ENCODE measurements around the gene LCE7A. TPM values are rescaled to one million over a fixed set of nuclear protein-coding genes. Genes with fewer than 3 reads are reported as not detected.

The LCE7A gene
- polyA plus RNA-seq, 1 donor (not counting 4 experiments of a cell fraction or from before 2014, with no cell fraction given): not detected

GRCh38 chr1:152871731-152872126 is 11.9 kb downstream of the LCE7A start:
- H3K27ac ChIP-seq (ENCODE audit: control insufficient read depth, insufficient read depth, low read length): no peak overlapping the region
- dilution Hi-C loops (cut with MboI; ENCODE audit: extremely low pct_ligation_motif_present, low sequenced_read_pairs): no loop called here
- no peaks in the 10 kb centered on the region for H4K20me1 ChIP-seq (ENCODE audit: control insufficient read depth, extremely low read depth, insufficient read depth, low read length)
- no peaks in the 10 kb centered on the region for H3K36me3 ChIP-seq (ENCODE audit: control insufficient read depth in 2 of 2, extremely low read depth in 1 of 2, insufficient read depth in 2 of 2, low read length in 2 of 2)
- H3K9me1 ChIP-seq (ENCODE audit: control insufficient read depth, extremely low read depth, insufficient read depth, low read length): no peaks in the 10 kb centered on the region
- TF ChIP-seq EZH2 (IDR thresholded peaks at IDR 0.05; ENCODE audit: low read length): no peak
- no peak for TF ChIP-seq CTCF (optimal IDR thresholded peaks at IDR 0.05 in 1 of 3, IDR thresholded peaks at IDR 0.05 in 1 of 3, conservative IDR thresholded peaks at IDR 0.05 in 1 of 3; ENCODE audit: extremely low read depth in 1 of 3, insufficient read depth in 2 of 3, low read length in 3 of 3)
- no peak overlapping the region for H3K9ac ChIP-seq (ENCODE audit: control insufficient read depth, extremely low read depth, insufficient read depth, low read length)
- no peaks in the 10 kb centered on the region for H3K79me2 ChIP-seq (ENCODE audit: control insufficient read depth, insufficient read depth, low read length)
- H3K9me3 ChIP-seq (ENCODE audit: control insufficient read depth, low read depth, low read length): no peaks in the 10 kb centered on the region
- FAIRE-seq: no peak
- no peak overlapping the region for H3K4me3 ChIP-seq (ENCODE audit: control insufficient read depth in 2 of 3, extremely low read depth in 1 of 3, insufficient read depth in 2 of 3, low read depth in 1 of 3, low read length in 3 of 3)
- H3K4me1 ChIP-seq (ENCODE audit: control insufficient read depth, extremely low read depth, insufficient read depth, low read length): no peaks in the 10 kb centered on the region
- no peak overlapping the region for H3K4me2 ChIP-seq (ENCODE audit: control insufficient read depth, extremely low read depth, insufficient read depth, low read depth, low read length)
- H3K27me3 ChIP-seq (ENCODE audit: control insufficient read depth, extremely low read depth, insufficient read depth, low read length): no peaks in the 10 kb centered on the region
- no peak for DNase-seq (ENCODE audit: low read depth, low spot score)
- peak overlapping the region; percentile 36 for H2AFZ ChIP-seq (ENCODE audit: control insufficient read depth, low read length)

- Histone ChIP-seq H3K4me2 (ENCODE audit: control insufficient read depth, extremely low read depth, insufficient read depth, low read depth, low read length) (no peak overlapping the region), H3K9ac (ENCODE audit: control insufficient read depth, extremely low read depth, insufficient read depth, low read length) (no peak overlapping the region), H3K36me3 (ENCODE audit: control insufficient read depth in 2 of 2, extremely low read depth in 1 of 2, insufficient read depth in 2 of 2, low read length in 2 of 2) (no peaks in the 10 kb centered on the region), H3K27ac (ENCODE audit: control insufficient read depth, insufficient read depth, low read length) (no peak overlapping the region), H3K27me3 (ENCODE audit: control insufficient read depth, extremely low read depth, insufficient read depth, low read length) (no peaks in the 10 kb centered on the region), H2AFZ (ENCODE audit: control insufficient read depth, low read length) (no peak overlapping the region), H3K9me3 (ENCODE audit: control insufficient read depth, low read depth, low read length) (no peaks in the 10 kb centered on the region), H3K4me3 (ENCODE audit: control insufficient read depth in 2 of 3, extremely low read depth in 1 of 3, insufficient read depth in 2 of 3, low read depth in 1 of 3, low read length in 3 of 3) (no peak overlapping the region), H3K4me1 (ENCODE audit: control insufficient read depth, extremely low read depth, insufficient read depth, low read length) (peaks cover under 1% of the 10 kb centered on the region), H3K79me2 (ENCODE audit: control insufficient read depth, insufficient read depth, low read length) (no peaks in the 10 kb centered on the region), H4K20me1 (ENCODE audit: control insufficient read depth, extremely low read depth, insufficient read depth, low read length) (no peaks in the 10 kb centered on the region), H3K9me1 (ENCODE audit: control insufficient read depth, extremely low read depth, insufficient read depth, low read length) (no peaks in the 10 kb centered on the region)
- FAIRE-seq: no peak
- TF ChIP-seq EZH2 (IDR thresholded peaks at IDR 0.05; ENCODE audit: low read length) (no peak), CTCF (optimal IDR thresholded peaks at IDR 0.05 in 1 of 3, IDR thresholded peaks at IDR 0.05 in 1 of 3, conservative IDR thresholded peaks at IDR 0.05 in 1 of 3; ENCODE audit: extremely low read depth in 1 of 3, insufficient read depth in 2 of 3, low read length in 3 of 3) (no peak)
- dilution Hi-C loops (cut with MboI; ENCODE audit: extremely low pct_ligation_motif_present, low sequenced_read_pairs): no loop called here
- DNase-seq (ENCODE audit: low read depth, low spot score): no peak
These were observed 13.7 kb downstream of the LCE7A start for GRCh38 chr1:152873495-152873894.
